Suprapubic skin (tissue), 4 donors: ENCODE data around the gene MAST4.

Experiments used
- EP300 ChIP-seq: sonication (generic); formaldehyde crosslinking; IDR thresholded peaks from one replicate; pipeline ENCODE4 v1.6.1; 2017; ENCODE audit warnings: antibody characterized with exemption
- POLR2A ChIP-seq, 2 donors: fragments of 450-650 bp; IDR thresholded peaks; one replicate each; pipeline ENCODE4 v1.6.1; 2017; ENCODE audit warnings: antibody characterized with exemption in 2 of 2, mild to moderate bottlenecking in 2 of 2, moderate library complexity in 2 of 2
- POLR2AphosphoS5 ChIP-seq, 3 donors: sonication (generic); formaldehyde crosslinking; IDR thresholded peaks; one replicate each; pipeline ENCODE4 v1.6.1; 2017; ENCODE audit warnings: antibody characterized with exemption in 3 of 3
- TF ChIP-seq, protein P1 (sequence below), 2 donors: fragments of 200-600 bp in 1 of 2; fragments of 450-650 bp in 1 of 2; sonication (generic) in 1 of 2; IDR thresholded peaks; one replicate each; pipeline ENCODE4 v1.5.1; 2016 to 2019; ENCODE audit warnings: antibody characterized with exemption in 2 of 2, mild to moderate bottlenecking in 1 of 2, moderate library complexity in 1 of 2

DNA sequence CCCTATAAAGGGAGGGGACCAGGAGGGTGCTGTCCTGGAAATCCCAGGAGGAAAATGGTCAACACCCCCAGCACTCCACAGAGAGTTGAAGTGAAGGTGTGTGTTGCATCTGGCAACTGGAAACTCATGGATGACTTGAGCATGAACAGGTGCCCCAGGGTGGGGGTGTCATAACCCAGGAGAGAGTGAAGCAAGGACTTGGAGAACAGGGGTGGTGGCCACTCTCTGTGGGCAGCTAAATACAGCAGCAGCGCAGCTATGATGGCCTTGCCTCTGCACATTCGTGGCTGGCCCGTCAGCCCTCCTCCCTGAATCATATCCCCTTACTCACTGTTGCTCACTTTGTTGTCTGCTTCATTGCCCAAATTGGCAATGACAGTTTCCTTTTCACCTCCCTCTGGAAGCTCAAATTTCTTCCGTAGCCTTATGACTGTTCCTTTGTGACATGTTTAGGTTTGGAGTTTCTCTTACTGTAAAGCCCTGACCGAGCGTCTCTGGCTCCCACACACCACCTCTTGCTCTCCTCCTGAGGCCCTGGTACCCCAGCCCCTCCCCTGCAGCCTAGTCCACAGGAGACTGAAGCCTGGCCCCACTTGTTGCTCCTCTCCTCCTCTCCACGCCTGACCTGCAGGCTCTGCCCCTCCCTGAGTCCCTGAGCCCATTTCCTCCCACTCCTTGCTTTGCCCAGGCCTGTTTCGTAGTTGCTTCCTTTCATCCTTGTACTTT lies 414.7 kb downstream of the MAST4 start:
- TF ChIP-seq, protein P1, sequence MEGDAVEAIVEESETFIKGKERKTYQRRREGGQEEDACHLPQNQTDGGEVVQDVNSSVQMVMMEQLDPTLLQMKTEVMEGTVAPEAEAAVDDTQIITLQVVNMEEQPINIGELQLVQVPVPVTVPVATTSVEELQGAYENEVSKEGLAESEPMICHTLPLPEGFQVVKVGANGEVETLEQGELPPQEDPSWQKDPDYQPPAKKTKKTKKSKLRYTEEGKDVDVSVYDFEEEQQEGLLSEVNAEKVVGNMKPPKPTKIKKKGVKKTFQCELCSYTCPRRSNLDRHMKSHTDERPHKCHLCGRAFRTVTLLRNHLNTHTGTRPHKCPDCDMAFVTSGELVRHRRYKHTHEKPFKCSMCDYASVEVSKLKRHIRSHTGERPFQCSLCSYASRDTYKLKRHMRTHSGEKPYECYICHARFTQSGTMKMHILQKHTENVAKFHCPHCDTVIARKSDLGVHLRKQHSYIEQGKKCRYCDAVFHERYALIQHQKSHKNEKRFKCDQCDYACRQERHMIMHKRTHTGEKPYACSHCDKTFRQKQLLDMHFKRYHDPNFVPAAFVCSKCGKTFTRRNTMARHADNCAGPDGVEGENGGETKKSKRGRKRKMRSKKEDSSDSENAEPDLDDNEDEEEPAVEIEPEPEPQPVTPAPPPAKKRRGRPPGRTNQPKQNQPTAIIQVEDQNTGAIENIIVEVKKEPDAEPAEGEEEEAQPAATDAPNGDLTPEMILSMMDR (IDR thresholded peaks at IDR 0.05) = no peak
- TF ChIP-seq POLR2AphosphoS5 (IDR thresholded peaks at IDR 0.05) (no peak), POLR2A (IDR thresholded peaks at IDR 0.05) (no peak), EP300 (no peak)
